ENCODE data around the gene PI16.
"Not testable (repeated sequence)": the region's sequence is repeated elsewhere in the genome, so short reads cannot be mapped to it uniquely, and the experiment has no call there.

The PI16 gene

GRCh38 chr6:36928547-36928918 is 26.0 kb upstream of the PI16 start:
- DNase-seq (ENCODE audit: low spot score) = no peak

DNA sequence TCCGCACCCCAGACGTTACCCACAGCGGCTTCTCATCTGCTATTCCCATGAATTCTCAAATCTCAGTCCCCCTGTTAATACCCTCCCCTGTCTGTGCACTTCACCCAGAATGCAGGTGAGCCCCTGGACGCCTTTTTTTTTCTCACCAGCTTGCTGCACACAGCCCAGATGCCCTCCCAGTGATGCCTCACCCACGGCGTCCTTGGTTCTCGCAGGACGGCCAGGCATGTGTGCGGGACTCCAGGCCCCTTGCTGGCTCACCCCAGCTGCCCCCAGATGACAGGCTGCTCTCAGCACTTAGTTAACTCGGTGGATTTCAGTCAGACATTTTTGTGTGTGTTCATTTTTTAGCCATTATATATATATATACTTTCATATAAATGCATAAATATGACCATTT is 25.4 kb upstream of the PI16 start:
- no peak for DNase-seq (ENCODE audit: low spot score)

DNA sequence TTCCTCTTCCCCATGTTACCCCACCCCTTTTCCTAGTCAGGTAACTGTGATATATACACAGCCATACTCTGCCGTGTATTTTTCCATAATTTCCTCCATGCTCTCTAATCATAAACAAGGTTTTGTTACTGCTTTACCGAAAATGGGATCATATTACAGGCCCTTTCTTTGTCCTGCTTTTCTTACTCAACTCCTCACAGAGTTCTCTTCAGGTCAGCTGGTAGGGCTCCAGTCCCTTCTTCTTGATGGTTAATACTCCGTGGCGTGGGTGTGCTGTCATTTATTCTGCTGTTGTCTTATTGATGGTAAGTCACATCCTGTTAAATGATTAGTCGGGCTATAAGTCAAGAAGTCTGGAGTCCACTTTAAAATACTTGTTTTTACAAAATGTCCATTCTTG is 24.9 kb upstream of the PI16 start:
- DNase-seq (ENCODE audit: low spot score) = no peak

DNA sequence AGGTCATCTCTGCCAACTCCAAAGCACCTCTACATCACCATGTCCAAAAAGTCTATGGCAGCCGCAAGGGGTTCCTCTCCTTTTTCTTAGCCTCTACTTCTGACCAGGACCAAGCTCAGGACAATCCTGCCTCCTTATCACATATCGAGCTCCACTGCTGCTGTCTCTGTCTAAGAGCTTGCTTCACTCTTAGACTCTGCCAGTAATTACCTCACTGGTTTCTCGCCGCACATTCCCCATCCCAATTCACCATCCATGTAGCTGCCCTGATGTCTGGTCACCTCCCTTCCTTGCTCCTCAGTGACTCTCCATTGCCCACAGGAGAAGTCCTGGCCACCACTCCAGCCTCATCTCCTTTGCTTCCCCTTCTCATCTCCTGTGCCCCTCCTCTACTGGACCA is 24.1 kb upstream of the PI16 start:
- no peak for DNase-seq (ENCODE audit: low spot score)

- peak; percentile 53 for DNase-seq (ENCODE audit: low spot score)
These were observed 21.4 kb upstream of the PI16 start for GRCh38 chr6:36933102-36933501.

GRCh38 chr6:36933519-36933918 is 21.0 kb upstream of the PI16 start:
- DNase-seq (ENCODE audit: low spot score) = no peak

- DNase-seq (ENCODE audit: low spot score) = no peak
These were observed 19.6 kb upstream of the PI16 start for GRCh38 chr6:36934901-36935300.

DNA sequence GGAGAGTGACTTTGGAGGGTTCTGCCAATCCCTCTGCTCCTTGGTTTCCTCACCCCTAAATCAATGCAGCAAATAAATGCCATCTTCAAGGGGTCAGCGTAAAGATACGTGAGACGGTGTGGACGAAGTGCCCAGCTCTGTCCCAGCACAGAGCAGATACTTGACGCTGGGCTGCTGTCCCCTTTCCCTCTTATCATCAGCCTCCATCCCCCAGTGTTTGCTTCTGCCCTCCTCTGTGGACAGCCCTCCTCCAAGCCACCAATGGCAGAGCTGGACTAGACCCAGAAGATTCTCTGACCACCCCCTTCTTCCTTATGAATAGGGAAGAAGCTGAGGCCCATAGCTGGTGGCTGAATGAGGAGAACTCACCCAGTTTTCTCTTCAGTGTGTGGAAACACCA is 17.7 kb upstream of the PI16 start:
- no peak for DNase-seq (ENCODE audit: low spot score)

- DNase-seq (ENCODE audit: low spot score) = no peak
These were observed 16.6 kb upstream of the PI16 start for GRCh38 chr6:36937896-36938295.

DNA sequence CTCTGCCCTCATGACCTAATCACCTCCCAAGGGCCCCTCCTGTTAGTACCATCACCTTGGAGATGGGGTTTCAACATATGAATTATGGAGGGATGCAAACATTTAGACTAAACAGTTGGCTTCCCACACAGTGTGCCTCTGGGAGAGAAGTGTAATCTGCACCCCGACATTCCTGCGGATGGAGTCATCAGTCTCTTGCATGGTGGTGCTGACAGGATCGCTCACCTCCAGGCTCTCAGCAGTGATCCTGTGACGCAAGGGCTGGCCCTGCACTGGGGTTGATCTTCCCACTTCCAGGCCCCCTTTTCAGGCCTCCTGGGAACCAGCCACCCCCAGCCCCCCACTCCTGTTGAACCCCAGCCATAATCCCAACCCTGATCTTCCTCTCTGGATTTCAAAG is 16.0 kb upstream of the PI16 start:
- peak; percentile 72 for DNase-seq (ENCODE audit: low spot score)

- DNase-seq (ENCODE audit: low spot score) = not testable (repeated sequence)
These were observed 15.5 kb upstream of the PI16 start for GRCh38 chr6:36939005-36939404.

DNA sequence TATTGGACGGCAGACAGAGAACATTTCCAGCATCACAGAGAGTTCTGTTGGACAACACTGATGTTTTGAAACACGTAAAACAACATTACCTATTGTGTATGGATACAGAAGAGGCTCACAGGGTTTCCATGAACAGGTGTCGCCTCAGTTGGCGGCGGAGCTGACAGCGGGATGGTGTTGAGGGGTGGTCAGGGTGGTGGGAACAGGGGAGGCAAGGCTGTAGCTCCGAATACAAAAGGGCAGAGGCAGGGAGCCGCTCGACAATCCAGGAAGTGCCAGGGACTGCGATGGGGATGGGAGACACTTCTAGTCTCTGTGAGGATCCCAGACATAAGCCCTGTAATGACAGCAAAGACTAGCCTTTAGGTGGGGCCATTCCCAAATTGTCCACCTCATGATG is 14.5 kb upstream of the PI16 start:
- DNase-seq (ENCODE audit: low spot score) = no peak

DNA sequence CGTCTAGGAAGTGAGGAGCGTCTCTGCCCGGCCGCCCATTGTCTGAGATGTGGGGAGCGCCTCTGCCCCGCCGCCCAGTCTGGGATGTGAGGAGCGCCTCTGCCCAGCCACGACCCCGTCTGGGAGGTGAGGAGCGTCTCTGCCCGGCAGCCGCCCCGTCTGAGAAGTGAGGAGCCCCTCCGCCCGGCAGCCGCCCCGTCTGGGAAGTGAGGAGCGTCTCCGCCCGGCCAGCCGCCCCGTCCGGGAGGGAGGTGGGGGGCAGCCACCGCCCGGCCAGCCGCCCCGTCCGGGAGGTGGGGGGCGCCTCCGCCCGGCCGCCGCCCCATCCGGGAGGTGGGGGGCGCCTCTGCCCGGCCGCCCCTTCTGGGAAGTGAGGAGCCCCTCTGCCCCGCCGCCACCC is 13.0 kb upstream of the PI16 start:
- DNase-seq (ENCODE audit: low spot score) = not testable (repeated sequence)

- DNase-seq (ENCODE audit: low spot score) = not testable (repeated sequence)
These were observed 12.2 kb upstream of the PI16 start for GRCh38 chr6:36942329-36942728.

GRCh38 chr6:36944650-36945049 is 9.9 kb upstream of the PI16 start:
- no peak for DNase-seq (ENCODE audit: low spot score)

DNA sequence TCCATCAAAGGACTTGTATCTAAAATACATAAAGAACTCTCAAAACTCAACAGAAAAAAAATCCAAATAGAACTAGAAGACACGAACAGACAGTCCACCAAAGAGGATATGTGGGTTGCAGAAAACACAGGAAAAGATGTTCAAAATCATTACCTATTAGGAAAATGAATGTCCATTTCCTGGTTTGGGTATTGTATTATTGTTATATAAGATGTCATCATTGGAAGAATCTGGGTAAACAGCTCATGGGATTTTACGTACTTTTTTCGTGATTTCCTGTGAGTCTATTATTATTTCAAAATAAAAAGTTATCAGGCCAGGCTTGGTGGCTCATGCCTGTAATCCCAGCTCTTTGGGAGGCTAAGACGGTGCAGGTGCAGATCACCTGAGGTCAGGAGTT is 9.2 kb upstream of the PI16 start:
- DNase-seq (ENCODE audit: low spot score) = no peak

DNA sequence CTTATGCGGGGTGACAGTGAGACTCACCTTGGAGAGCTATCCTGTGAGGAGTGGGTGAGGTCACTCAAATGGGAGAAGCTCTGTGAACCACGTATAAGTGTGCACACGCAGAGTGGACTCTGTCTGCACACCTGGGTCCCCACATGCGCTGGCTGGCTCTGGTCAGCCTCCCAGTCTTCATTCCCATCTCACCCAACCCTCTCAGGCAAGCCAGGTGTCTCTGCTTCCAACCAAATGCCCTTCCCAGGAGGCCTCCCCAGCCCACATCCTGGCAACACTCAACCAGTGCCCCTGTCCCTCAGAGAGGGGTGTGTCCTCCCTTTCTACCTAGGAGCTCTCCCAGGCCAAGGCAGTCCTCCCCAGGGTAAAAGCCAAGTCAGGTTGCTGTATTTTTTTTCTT is 8.0 kb upstream of the PI16 start:
- DNase-seq (ENCODE audit: low spot score) = no peak

- no peak for DNase-seq (ENCODE audit: low spot score)
These were observed 6.8 kb upstream of the PI16 start for GRCh38 chr6:36947570-36948351.

DNA sequence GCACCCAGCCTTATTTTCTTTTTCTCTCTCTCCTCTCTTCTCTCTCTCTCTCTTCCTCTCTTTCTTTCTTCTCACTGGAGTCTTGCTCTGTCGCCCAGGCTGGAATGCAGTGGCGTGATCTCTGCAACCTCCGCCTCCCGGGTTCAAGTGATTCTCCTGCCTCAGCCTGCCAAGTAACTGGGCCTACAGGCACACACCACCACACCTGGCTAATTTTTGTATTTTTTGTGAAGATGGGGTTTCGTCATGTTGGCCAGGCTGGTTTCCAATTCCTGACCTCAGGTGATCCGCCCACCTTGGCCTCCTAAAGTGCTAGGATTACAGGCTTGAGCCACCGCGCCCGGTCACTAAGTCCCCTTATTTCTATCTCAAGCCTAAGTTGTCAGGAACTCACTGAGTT is 5.5 kb upstream of the PI16 start:
- DNase-seq (ENCODE audit: low spot score) = not testable (repeated sequence)

DNA sequence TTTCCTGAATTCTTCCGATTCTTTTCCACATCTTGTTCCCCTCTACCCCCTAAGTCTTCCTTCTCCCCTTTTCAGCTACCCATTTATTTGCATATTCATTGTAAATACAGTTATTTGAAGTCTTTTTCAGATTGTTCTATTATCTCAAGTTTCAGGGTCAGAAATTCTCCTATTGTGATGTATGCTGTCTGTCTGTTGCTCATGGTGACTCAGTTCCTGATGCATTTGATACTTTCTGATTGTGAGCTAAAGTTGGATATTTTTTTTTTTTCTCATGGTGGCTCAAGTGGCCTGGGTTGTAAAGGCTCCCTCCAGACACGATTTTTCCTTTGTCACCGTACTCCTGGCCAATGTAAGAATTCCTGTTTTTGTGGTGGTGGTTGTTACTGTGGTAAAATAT is 4.9 kb upstream of the PI16 start:
- DNase-seq (ENCODE audit: low spot score) = peak; percentile 54

DNA sequence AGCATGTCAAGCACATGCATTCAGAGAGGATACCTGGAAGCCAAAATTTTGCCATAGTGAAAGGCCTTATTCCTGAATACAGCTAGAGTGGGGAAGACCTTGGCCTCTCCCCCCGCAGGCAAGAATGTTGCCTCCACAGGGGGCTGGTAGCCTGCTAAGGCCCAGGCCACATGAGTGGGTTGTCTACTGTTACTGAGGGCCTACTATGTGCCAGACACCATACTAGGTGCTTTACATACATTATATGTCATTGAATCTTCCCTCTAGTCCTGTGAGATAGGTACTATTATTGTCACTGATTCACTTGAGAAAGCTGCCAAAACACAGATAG is 642 bp upstream of the PI16 start:
- DNase-seq (ENCODE audit: low spot score) = no peak

DNA sequence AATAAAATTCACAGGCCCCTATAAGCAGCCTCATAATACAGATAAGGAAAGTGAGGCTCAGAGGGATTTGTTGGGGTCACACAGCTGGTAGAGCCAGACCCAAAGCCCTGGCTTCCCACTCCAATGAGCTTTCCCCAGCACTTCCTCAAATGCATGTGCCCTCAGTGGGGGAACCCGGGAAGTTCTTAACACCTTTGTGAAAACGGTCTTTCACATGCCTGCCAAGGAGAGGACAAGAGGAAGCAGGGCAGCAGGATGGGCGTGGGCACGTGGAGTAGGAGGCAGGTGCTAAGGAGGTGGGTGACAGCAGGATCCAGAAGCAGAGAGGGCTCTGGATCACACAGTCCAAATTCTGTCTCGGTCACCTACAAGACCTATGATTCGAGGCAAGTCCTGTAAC is 598 bp downstream of the PI16 start:
- DNase-seq (ENCODE audit: low spot score) = no peak

DNA sequence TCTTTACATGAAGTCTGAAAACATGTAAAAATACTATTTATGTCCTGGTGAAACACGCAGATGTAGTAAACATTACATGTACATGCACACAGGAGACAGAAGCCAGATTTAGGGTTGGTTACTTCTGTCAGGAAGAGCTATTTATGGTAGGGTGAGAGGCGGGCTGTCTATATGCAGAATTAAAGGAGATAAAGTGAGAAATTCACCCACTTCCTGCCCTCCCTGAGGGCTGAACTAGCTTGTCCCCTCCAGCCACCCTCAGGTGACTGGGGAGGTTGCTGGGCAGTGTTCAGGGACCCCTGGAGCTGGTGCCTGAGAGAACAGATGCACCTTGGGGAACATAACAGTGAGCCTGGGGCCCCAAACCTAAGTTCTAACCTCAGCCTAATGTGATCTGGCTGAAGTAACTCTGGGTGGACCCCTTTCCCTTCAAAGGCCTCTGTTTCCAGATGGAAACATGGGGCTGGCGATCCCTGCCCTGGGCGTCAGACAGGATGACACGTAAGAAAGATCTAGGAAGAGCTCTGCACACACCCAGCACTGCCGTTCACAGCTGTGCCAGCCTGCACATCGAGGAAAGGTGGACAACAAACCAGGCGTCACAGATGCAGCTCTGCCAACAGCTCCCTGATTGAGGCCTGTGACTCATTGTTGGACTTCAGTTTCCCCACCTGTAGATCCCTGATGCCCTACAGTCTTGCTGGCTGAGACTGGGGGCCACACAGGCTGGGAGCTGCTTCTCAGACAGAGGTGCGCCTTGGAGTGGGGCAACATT is 1.3 kb downstream of the PI16 start:
- no peak for DNase-seq (ENCODE audit: low spot score)

DNA sequence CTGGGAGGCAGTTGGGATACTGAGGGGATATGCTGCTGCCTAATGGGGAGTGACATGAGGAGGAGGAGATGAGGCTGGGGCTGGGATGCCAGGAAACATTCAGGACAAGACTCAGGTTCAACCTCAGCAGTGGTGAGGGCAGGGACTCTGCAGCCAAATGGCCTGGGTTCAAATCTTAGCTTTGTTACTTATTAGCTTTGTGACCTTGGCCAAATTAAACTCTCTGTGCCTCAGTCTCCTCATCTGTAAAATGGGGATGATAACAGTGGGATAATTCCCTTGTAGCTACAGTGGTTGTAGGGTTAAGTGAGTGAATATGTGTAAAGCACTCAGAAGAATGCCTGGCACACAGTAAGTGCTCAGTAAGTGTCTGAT is 1.9 kb downstream of the PI16 start:
- no peak for DNase-seq (ENCODE audit: low spot score)
